Sciatic nerve (tissue), 2 donors: Measurements from ENCODE around the gene CCNF. TPM values are rescaled to one million over a fixed set of nuclear protein-coding genes. Genes with fewer than 3 reads are reported as not detected.
"Not testable (repeated sequence)": the region's sequence is repeated elsewhere in the genome, so short reads cannot be mapped to it uniquely, and the experiment has no call there.

Experiments used
- ATAC-seq: fragments of 200-7000 bp; cut with Tn5 transposase; one replicate; pipeline ENCODE4 v1.9.1; 2020; ENCODE audit warnings: mild to moderate bottlenecking, moderate library complexity
- DNase-seq: peaks from one replicate; pipeline ENCODE4 v3.0.0-alpha.2; 2020; ENCODE audit warnings: low spot score
- intact Hi-C: fragments of 100-400 bp; cut with DNase I; formaldehyde crosslinking; loops from one replicate; pipeline ENCODE4 v1.14.2; 2022
- total RNA-seq: library from RNA; stranded (reverse); fragmentation: NEBNext Ultra II Directional; extraction: Animal tissue kit (Norgen Biotek cat#: 25700); gene quantifications from one replicate; pipeline ENCODE4 v1.2.1, GENCODE V29; 2021
- donor health status: DM: no; HTN: no; CAD: no.
- donor health status: DM: no; HTN: no; CAD: no.

Gene CCNF
- total RNA-seq, 1 donor from 2014 or later = 1.8 TPM

DNA sequence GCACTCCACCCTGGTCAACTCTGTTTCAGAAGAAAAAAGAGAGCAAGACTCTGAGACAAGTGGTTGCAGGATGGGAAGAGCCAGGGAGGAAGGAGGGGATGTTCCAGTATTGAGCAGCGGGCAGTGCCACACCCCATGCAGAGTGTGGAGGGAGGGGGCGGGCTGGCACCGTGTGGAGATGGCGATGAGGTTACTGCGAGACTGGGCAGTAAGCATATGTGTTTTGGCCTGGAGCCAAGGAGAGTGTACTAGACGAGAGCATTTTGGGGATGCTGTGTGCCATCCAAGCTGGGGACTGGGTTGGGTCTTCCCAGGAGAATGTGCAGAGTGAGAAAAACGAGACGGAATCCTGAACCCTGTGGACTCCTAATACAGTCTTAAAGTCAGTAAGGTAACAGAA is 49.0 kb downstream of the CCNF start:
- ATAC-seq = no peak
- DNase-seq = no peak
- intact Hi-C loops = no loop called here

DNA sequence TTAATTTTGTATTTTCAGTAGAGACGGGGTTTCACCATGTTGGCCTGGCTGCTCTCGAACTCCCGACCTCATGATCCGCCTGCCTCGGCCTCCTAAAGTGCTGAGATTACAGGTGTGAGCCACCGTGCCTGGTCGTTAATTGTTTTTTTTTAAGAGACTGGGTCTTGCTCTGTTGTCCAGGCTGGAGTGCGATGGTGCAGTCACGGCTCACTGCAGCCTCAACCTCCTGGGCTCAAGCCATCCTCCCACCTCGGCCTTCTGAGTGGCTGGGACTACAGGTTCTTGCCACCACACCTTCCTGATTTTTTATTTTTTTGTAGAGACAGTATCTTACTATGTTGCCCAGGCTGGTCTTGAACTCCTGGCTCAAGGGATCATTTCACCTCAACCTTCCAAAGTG is 50.7 kb downstream of the CCNF start:
- intact Hi-C loops, DNase-seq, ATAC-seq: not testable (repeated sequence)

GRCh38 chr16:2480948-2481347 is 51.7 kb downstream of the CCNF start:
- ATAC-seq (no peak), DNase-seq (no peak)
- intact Hi-C loops = no loop called here

GRCh38 chr16:2481676-2482075 is 52.4 kb downstream of the CCNF start:
- intact Hi-C loops = no loop called here
- DNase-seq = no peak
- ATAC-seq = no peak

GRCh38 chr16:2482249-2482648 is 53.0 kb downstream of the CCNF start:
- ATAC-seq (peak; percentile 11), DNase-seq (no peak)
- intact Hi-C loops = no loop called here

DNA sequence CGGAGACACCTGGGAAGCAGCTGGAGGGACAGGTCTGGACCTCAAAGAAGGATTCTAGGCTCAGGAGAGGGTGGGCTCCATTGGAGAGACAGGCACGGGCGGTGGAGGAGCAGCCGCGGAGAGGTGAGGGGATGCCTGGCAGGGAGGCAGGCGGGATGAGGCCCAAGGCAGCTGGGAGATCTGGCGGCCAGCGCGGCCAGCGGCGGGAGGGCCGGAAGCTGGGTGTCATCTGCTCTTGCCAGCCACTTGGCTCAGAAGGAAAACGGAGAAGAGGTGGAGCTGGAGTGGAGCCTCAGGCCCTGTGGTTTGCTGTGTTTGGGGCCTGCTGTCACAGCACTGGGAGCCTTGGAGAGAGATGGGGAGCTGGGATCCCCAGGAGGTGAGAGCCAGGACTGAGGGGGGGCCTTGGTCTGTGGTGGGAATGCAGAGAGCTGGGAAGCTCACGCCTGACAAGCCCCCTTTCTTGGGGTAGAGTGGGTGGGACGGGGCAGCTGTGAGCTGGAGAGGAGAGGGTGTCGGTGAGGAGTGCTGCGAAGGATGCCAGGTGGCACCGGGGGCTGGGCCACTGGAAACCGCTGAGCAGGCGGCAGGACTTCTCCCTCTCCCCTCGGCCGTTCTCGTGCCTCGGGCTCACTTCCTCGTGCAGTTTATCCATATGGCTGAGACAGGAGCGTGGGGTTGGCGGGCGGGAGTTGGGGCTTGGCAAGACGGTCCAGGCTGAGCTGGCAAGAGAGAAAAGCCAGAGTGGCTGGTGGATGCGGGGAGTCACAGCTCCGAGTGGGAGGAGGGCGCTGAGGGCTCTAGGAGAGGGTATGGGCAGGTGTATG is 53.7 kb downstream of the CCNF start:
- DNase-seq = no peak

GRCh38 chr16:2483939-2484897 is 55.0 kb downstream of the CCNF start:
- ATAC-seq = no peak
- no peak for DNase-seq
- intact Hi-C loops = no loop called here

More for the DNA sequence above, 53.7 kb downstream of the CCNF start:
- ATAC-seq = peak; percentile 91
- intact Hi-C loops = no loop called here

GRCh38 chr16:2484898-2485508 is 55.8 kb downstream of the CCNF start:
- DNase-seq (no peak), ATAC-seq (no peak)
- intact Hi-C loops = no loop called here

GRCh38 chr16:2485811-2486507 is 56.7 kb downstream of the CCNF start:
- ATAC-seq = no peak
- intact Hi-C loops = no loop called here
- DNase-seq = no peak

GRCh38 chr16:2486645-2487516 is 57.6 kb downstream of the CCNF start:
- intact Hi-C loops = no loop called here
- DNase-seq = no peak
- peak; percentile 58 for ATAC-seq

- ATAC-seq (no peak), DNase-seq (no peak)
- intact Hi-C loops = no loop called here
Measured at GRCh38 chr16:2487517-2487842, 58.2 kb downstream of the CCNF start.

DNA sequence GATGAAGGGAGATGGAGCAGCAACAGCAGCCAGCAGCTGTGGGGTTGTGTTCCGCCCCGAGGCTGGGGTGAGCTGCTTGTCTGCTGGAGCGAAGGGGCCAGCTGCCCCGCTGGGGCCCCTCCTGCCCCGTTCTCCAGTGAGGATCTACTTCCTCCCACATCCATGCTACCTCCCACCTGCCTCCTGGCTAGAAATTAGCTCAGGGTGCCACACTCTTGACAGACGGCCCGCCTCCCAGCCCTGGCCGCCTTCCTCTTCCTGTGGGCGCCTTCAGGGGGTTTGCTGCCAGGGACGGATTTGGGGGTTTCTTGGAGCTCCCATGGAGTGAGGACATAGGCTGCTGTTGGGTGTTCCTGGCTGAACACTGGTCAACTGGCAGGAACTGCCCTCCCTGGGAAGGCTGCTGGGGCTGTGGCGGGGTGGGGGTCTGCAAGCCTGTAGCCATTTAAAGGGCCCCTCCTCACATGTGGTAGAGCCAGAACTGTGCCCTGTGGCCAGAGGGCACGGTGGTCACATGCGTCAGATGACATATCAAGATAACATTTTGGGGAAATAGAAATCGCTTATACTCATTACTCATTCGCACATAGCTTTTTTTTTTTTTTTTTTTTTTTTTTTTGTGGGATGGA is 58.8 kb downstream of the CCNF start:
- intact Hi-C loops = no loop called here
- DNase-seq (no peak), ATAC-seq (no peak)

GRCh38 chr16:2489581-2489980 is 60.3 kb downstream of the CCNF start:
- DNase-seq (no peak), ATAC-seq (no peak)
- intact Hi-C loops = no loop called here

- ATAC-seq = no peak
- DNase-seq = no peak
- intact Hi-C loops = no loop called here
Measured at GRCh38 chr16:2490190-2491105, 61.2 kb downstream of the CCNF start.

DNA sequence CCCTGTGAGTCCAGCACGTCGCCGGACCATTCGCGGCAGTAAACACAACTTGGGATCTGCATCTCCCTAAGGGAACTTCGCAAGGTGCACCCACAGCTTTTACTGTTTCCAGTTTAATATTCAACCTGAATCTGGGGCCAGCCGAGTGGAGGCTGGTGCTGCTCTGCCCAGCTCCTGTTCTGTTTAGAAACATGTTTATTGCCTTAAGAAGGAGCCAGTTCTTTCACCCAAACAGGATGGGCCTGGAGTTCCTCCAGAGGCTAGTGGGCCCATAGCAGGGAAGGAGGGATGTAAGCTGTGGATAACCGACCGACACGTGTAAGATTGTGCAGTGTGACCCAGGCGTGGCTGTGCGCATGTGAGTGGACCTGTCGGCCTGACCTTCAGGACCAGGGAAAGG is 63.0 kb downstream of the CCNF start:
- no peak for ATAC-seq
- DNase-seq = no peak
- intact Hi-C loops = no loop called here

DNA sequence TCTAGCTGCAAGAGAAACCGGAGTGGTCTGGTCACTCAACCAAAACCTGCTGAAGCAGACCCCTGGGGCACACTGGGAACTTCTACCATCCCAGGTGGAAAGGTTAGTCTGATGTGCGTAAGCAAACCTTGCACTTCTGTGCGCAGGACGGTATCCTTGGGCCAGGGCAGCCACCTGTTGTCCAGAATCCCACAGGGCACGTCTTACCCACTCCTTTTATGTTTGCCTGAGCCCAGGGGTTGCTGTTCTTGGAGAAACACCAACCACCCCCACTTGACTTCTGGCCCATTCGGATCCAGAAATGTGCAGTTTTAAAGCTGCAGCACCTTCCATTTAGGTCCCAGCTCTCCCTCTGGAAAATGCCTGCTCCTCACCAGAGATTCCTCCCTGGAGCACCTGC is 64.4 kb downstream of the CCNF start:
- peak; percentile 40 for ATAC-seq
- intact Hi-C loops = no loop called here
- no peak for DNase-seq

GRCh38 chr16:2494616-2495015 is 65.4 kb downstream of the CCNF start:
- no peak for ATAC-seq
- no peak for DNase-seq
- intact Hi-C loops = no loop called here
